ENCODE data around the gene ANAPC2.

The ANAPC2 gene, protein sequence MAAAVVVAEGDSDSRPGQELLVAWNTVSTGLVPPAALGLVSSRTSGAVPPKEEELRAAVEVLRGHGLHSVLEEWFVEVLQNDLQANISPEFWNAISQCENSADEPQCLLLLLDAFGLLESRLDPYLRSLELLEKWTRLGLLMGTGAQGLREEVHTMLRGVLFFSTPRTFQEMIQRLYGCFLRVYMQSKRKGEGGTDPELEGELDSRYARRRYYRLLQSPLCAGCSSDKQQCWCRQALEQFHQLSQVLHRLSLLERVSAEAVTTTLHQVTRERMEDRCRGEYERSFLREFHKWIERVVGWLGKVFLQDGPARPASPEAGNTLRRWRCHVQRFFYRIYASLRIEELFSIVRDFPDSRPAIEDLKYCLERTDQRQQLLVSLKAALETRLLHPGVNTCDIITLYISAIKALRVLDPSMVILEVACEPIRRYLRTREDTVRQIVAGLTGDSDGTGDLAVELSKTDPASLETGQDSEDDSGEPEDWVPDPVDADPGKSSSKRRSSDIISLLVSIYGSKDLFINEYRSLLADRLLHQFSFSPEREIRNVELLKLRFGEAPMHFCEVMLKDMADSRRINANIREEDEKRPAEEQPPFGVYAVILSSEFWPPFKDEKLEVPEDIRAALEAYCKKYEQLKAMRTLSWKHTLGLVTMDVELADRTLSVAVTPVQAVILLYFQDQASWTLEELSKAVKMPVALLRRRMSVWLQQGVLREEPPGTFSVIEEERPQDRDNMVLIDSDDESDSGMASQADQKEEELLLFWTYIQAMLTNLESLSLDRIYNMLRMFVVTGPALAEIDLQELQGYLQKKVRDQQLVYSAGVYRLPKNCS

DNA sequence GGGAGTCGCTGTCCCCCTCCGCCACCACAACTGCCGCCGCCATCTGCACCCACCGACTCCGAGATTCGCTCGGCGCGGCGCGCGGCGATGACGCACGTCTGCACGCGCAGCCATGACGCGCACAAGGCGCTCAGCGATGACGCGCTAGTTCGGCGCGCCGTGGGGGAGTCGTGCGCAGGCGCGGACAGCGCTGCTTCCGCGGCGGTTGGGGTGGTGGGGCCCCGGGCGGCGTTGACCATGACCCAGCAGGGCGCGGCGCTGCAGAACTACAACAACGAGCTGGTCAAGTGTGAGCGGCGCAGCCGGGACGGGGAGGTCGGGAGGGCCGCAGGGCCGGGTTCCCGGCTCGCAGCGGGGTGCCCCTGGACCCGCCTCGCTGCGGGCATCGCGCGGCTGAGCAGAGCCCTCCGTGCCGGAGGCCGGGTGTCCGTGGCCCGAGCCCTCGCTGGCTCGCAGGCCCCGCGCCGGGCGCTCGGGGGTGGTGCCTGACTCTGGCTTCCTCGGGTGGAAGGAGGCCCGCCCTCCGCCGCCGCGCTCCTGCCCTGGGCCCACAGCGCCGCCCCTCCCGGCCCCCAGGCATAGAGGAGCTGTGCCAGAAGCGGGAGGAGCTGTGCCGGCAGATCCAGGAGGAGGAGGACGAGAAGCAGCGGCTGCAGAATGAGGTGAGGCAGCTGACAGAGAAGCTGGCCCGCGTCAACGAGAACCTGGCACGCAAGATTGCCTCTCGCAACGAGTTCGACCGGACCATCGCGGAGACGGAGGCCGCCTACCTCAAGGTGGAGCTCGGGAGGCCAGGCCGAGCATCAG is at the start of gene ANAPC2, which contains the start of gene SSNA1:
TSS of gene ANAPC2 (minus strand) at position 71 of the 807 bp plus-strand sequence. CDS start at position 43, 28 bp downstream.
TSS of gene SSNA1 (plus strand) at position 187 of the 807 bp plus-strand sequence. CDS start at position 238, 51 bp downstream.
- peak; percentile 91 for ATAC-seq

GRCh38 chr9:137236936-137237421 is 48.6 kb upstream of the ANAPC2 start:
- Mint-ChIP-seq H3K27me3 (peaks cover 19% of the 10 kb centered on the region), H3K4me1 (peaks cover 49% of the 10 kb centered on the region), H3K4me3 (peak overlapping the region; percentile 29), H3K27ac (no peak overlapping the region), H3K9me3 (no peaks in the 10 kb centered on the region), H3K36me3 (no peaks in the 10 kb centered on the region)
- ATAC-seq = no peak

More for the DNA sequence above, at the start of gene ANAPC2, which contains the start of gene SSNA1:
- Mint-ChIP-seq H3K27ac (peak within 1 kb of the TSS; percentile 87), H3K4me1 (peaks cover 56% of the 10 kb centered on the region), H3K9me3 (no peaks in the 10 kb centered on the region), H3K27me3 (no peaks in the 10 kb centered on the region), H3K36me3 (peaks cover 23% of the 10 kb centered on the region), H3K4me3 (peak within 1 kb of the TSS; percentile 95)

DNA sequence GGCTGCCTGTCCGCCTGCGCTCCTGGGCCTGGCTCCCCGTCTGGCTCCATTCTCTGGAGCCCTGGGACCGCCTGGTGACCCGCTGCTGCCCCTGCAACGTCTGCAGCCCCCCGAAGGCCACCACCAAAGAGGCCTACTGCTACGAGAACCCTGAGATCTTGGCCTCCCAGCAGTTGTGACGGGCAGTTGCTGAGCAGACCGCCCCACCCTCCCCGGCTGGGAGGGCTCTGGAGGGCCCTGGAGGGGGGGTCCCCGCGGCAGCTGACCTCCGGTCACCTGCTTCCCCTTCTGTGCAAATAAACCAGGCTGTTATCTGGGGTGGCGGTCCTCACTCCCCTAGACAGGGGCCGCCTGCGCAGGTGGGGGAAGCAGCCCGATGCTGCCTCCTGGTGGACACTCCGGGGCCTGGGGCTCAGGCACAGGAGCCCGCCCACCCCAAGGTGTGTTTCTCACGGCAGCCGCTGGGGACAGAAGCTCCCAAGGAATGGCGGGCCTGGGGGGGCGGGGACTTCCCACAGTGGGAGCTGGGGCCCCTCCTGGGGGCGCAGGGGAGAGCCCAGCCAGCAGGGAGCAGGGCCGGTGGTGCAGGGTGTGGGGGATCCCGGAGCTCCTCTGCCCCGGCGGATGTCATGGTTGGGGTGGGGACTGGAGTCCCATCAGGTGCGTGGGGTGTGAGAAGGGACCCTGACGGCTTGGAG is 48.0 kb upstream of the ANAPC2 start:
- peak; percentile 53 for ATAC-seq
- Mint-ChIP-seq H3K27me3 (peaks cover 25% of the 10 kb centered on the region), H3K4me3 (peak overlapping the region; percentile 29), H3K36me3 (no peaks in the 10 kb centered on the region), H3K27ac (no peak overlapping the region), H3K4me1 (peaks cover 48% of the 10 kb centered on the region), H3K9me3 (no peaks in the 10 kb centered on the region)

- Mint-ChIP-seq H3K27ac (peak overlapping the region; percentile 63), H3K4me1 (peaks cover 48% of the 10 kb centered on the region), H3K9me3 (no peaks in the 10 kb centered on the region), H3K27me3 (peaks cover 32% of the 10 kb centered on the region), H3K4me3 (peak overlapping the region; percentile 45), H3K36me3 (no peaks in the 10 kb centered on the region)
- ATAC-seq = no peak
Measured at GRCh38 chr9:137235424-137236237, 47.3 kb upstream of the ANAPC2 start.

GRCh38 chr9:137234758-137235423 is 46.5 kb upstream of the ANAPC2 start:
- Mint-ChIP-seq H3K27ac (peak overlapping the region; percentile 63), H3K36me3 (no peaks in the 10 kb centered on the region), H3K4me1 (peaks cover 48% of the 10 kb centered on the region), H3K27me3 (peaks cover 38% of the 10 kb centered on the region), H3K9me3 (no peaks in the 10 kb centered on the region), H3K4me3 (peak overlapping the region; percentile 45)
- ATAC-seq = peak; percentile 49

- ATAC-seq = no peak
- peaks cover 38% of the 10 kb centered on the region for H3K27me3 Mint-ChIP-seq
- H3K4me1 Mint-ChIP-seq = peaks cover 41% of the 10 kb centered on the region
- H3K9me3 Mint-ChIP-seq = no peaks in the 10 kb centered on the region
- H3K4me3 Mint-ChIP-seq = no peak overlapping the region
- H3K36me3 Mint-ChIP-seq = no peaks in the 10 kb centered on the region
- H3K27ac Mint-ChIP-seq = peak overlapping the region; percentile 63
Measured at GRCh38 chr9:137234055-137234697, 45.8 kb upstream of the ANAPC2 start.

DNA sequence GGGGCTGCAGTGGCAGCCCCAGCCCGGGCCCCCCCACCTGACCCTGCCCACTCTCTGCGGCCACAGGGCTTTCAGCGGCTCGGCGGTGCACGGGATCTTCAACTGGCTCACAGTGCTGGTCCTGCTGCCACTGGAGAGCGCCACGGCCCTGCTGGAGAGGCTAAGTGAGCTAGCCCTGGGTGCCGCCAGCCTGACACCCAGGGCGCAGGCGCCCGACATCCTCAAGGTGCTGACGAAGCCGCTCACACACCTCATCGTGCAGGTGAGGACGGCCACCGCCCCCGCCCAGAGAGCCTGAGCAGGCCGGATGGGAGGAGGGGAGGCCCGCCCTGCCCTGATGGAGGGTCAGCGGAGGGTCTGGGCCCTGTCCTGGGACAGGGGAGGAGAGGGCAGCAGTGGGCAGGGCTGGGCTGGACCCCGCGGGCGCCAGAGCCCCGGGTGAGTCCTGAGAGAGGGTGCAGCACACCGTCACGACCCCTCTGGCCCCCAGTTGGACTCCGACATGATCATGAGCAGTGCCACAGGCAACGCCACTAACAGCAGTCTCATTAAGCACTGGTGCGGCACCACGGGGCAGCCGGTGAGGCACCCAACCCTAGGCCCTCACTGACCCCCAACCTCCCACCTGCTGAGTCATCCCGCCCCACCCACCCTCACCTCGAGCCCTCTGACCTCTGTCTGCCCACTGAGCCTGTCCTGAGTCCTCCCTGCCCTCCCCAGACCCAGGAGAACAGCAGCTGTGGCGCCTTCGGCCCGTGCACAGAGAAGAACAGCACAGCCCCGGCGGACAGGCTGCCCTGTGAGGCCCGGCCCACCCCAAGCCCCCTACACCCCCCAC is 45.0 kb upstream of the ANAPC2 start:
- Mint-ChIP-seq H3K4me3 (no peak overlapping the region), H3K4me1 (peaks cover 34% of the 10 kb centered on the region), H3K9me3 (no peaks in the 10 kb centered on the region), H3K27me3 (peaks cover 38% of the 10 kb centered on the region), H3K36me3 (no peaks in the 10 kb centered on the region), H3K27ac (no peak overlapping the region)
- no peak for ATAC-seq

DNA sequence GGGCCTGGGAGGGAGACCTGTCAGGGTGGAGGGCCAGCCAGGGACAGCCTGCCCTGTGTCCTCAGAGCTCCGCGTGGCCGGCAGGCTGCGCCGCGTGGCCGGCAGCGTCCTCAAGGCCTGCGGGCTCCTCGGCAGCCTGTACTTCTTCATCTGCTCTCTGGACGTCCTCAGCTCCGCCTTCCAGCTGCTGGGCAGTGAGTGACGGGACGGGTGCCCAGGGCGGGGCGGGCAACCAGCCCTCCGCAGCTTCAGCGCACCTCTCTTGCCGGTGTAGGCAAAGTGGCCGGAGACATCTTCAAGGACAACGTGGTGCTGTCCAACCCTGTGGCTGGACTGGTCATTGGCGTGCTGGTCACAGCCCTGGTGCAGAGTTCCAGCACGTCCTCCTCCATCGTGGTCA is 44.1 kb upstream of the ANAPC2 start:
- Mint-ChIP-seq H3K27ac (no peak overlapping the region), H3K27me3 (peaks cover 44% of the 10 kb centered on the region), H3K4me3 (no peak overlapping the region), H3K36me3 (no peaks in the 10 kb centered on the region), H3K4me1 (peaks cover 30% of the 10 kb centered on the region), H3K9me3 (no peaks in the 10 kb centered on the region)
- ATAC-seq = no peak

DNA sequence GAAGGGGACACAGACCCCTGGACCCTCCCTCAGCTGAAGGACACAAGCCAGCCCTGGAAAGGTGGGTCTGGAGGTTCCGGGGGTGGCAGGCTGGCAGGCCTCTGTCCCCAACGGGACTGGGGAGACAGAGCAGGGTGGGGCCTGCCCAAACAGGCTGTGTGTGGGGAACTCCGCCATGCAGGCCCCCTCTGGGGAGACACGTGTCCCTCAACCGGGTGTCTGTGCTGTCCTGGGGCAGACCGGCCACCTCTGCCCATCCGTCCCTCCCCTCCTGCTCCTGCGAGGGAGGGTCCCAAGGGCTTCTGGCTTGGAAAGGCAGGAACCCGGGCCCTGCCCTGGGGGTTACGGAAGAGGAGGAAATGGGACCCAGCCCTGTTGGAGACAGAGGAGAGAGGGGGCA is 43.7 kb upstream of the ANAPC2 start:
- H3K36me3 Mint-ChIP-seq = no peaks in the 10 kb centered on the region
- no peak for ATAC-seq

GRCh38 chr9:137231372-137232039 is 43.1 kb upstream of the ANAPC2 start:
- no peaks in the 10 kb centered on the region for H3K9me3 Mint-ChIP-seq
- peaks cover 47% of the 10 kb centered on the region for H3K27me3 Mint-ChIP-seq

More for the DNA sequence above, 43.7 kb upstream of the ANAPC2 start:
- Mint-ChIP-seq H3K4me1 (peaks cover 30% of the 10 kb centered on the region), H3K27ac (no peak overlapping the region), H3K4me3 (no peak overlapping the region), H3K9me3 (no peaks in the 10 kb centered on the region), H3K27me3 (peaks cover 47% of the 10 kb centered on the region)

DNA sequence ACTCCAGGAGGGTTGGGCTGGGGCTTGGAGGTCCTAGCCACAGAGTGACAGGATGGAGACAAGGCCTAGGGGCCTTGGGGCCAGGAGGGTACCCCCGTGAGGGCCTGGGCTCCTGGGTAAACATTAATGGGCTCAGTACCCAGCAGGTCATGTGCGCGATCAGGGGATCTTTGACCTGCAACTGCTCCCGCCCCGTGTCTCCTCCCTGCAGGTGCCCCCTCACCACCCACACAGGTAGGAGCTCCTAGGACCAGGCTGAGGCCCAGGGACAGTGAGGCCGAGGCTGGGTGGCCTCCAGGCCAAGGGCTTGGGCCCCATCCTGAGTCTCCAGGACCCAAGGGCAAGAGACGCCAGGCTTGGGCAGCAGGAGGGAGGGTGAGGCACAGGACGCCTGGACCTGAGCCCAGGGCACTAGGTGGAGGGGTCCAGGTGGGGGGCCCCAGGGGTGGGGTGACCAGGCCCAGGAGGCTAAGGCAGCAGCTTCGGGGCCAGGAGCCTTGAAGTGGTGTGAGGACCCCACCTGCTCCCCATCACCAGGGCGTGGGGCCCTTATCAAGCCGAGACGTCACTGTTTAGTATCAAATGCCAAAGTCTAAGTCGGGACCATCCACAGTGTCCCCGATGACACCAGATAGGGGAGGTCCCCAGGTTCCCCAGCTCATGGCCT is 42.5 kb upstream of the ANAPC2 start, which contains the start of gene SLC34A3:
TSS of gene SLC34A3 (plus strand) at position 197 of the 667 bp plus-strand sequence. CDS start 802 bp downstream, outside the sequence.
- Mint-ChIP-seq H3K36me3 (no peaks in the 10 kb centered on the region), H3K27me3 (peaks cover 47% of the 10 kb centered on the region), H3K27ac (no peak within 1 kb of the TSS), H3K9me3 (no peaks in the 10 kb centered on the region), H3K4me1 (peaks cover 20% of the 10 kb centered on the region), H3K4me3 (no peak within 1 kb of the TSS)
- no peak for ATAC-seq

More at GRCh38 chr9:137231372-137232039, 43.1 kb upstream of the ANAPC2 start:
- no peaks in the 10 kb centered on the region for H3K36me3 Mint-ChIP-seq
- H3K4me3 Mint-ChIP-seq = no peak overlapping the region
- H3K4me1 Mint-ChIP-seq = peaks cover 25% of the 10 kb centered on the region
- ATAC-seq = no peak
- H3K27ac Mint-ChIP-seq = no peak overlapping the region

All from stimulated activated memory B cell treated with anti-CD40 and anti-IgM and Interleukin-4, amounts not matched to agents 10 μg/mL and 1 μg/mL and 100 μg/mL, for 72 hours (primary cell).